KOPT-K1 (cell line): ENCODE measurements around the gene MCOLN3.

Source experiments
- H3K27ac ChIP-seq: fragments of 200-600 bp; sonication (generic); 2 replicates; pipeline ENCODE4 v1.5.1; 2016; ENCODE audit warnings: antibody characterized with exemption, mild to moderate bottlenecking, low read depth, low read length; ENCODE audit not compliant: poor library complexity, severe bottlenecking
- H3K36me3 ChIP-seq: fragments of 200-600 bp; sonication (generic); 2 replicates; pipeline ENCODE4 v1.5.1; 2017; ENCODE audit warnings: antibody characterized with exemption, mild to moderate bottlenecking, low read length, moderate library complexity; ENCODE audit not compliant: insufficient read depth
- H3K9me3 ChIP-seq: fragments of 200-600 bp; sonication (generic); 2 replicates; pipeline ENCODE4 v1.5.1; 2017; ENCODE audit warnings: antibody characterized with exemption, low read length, mild to moderate bottlenecking; ENCODE audit not compliant: insufficient read depth, poor library complexity, severe bottlenecking

MCOLN3 gene

DNA sequence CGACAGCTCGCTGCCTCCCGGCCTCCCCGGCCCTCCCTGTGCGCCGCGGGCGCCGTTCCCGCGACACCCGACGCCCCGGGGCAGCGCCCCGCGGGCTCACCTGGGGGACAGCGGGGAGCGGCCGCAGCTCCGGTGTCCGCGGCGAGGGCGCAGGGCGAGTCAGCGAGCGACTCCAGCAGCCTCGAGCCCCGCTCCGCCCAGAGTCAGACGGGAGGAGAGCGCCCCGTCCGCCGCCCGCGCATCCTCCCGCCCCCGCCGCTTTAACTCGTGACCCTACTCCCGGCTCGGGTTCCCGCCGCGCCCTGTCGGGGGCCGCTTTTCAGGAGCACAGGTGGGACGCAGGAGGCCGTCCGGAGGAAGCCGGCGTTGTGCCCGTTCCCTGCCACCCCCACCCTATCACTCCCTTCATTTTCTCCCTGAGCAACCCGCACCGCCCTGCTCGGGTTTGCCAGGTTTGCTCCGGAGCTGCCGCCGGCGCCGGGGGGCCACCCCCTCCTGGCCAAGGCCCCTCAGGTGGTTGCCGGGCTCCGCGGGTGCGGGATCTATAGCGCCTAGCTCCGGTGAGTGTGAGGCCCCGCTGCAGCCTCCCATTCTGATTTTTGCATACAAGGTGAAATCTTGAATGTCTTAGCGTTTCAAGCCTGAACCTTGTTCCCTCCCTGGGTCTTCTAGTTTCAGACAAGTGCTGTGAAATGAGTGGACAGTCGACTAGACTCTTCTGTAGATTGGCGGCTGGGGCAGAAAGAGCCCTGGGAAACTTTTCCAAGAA, at the start of gene MCOLN3:
Gene MCOLN3 (minus strand): TSS at position 205 of the 769 bp plus-strand sequence. CDS start 3,140 bp downstream, outside the sequence.
- H3K9me3 ChIP-seq, result peaks cover 12% of the 10 kb centered on the region
- no peak within 1 kb of the TSS for H3K27ac ChIP-seq
- no peaks in the 10 kb centered on the region for H3K36me3 ChIP-seq

DNA sequence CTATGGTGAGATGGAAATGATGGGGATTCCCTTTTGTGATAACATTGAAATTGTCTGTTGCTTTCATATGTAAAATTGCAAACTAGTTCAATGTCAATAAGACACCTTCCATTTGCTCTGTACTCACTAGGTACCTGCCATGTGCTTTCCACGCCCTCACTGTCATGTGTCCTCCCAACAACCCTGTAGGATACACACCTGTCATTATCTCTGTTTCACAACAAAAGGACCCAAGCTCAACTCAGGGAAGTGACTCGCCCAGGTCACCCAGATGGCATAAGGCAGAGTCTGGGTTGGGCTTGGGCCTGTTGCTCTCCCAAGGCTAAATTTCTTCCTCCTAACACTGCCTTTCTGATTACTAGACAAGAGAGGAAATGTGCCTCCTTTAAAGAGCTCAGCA, 45.3 kb upstream of the MCOLN3 start:
- no peaks in the 10 kb centered on the region for H3K9me3 ChIP-seq
- no peak overlapping the region for H3K27ac ChIP-seq
- no peaks in the 10 kb centered on the region for H3K36me3 ChIP-seq

DNA sequence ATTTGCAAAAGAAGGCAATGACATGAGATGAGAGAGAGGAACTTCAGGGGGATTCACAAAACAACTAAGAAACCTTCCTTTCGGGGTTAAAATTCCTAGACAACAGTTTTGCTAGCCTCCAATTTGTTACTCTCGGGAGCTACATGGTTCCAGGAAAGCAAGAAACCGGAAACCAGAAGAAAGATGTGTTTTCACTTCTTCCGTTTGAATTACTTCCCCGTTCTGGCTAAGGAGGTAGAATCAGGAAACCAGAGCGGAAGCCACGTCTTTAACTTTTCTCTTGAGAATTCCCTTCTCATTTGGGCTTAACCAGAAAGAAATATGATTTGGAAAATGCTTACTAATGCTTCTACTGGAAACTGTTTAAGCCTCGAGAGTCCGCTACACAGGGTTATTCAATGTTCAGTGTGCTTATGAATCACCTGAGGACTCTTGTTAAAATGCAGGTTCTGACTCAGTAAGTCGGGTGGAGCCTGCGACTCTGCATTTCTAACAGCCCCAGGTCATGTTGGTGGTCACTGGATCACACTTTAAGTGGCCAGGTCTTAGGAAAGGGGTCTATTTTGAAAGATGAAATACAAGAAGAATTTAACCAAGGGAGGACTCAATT, 43.5 kb upstream of the MCOLN3 start:
- H3K9me3 ChIP-seq, result no peaks in the 10 kb centered on the region
- no peaks in the 10 kb centered on the region for H3K36me3 ChIP-seq
- no peak overlapping the region for H3K27ac ChIP-seq

DNA sequence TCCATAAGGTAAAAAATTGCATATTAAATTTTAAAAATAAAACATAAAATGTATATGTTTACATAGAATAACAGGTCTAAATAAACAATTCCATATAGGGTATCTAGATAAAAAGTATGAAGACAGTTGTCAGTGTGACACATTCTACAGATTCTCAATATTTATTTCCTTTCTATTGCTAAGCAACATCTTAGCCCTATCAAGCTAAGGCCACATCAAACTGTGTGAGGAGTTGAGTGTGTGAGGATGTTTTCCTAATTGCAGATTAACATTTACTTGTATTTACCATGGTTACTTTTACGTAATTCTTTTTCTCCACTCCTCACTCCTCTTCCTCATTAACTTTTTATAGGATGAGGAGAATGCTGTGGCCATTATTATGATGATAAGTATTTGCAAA, 41.9 kb upstream of the MCOLN3 start:
- Histone ChIP-seq H3K36me3 (no peaks in the 10 kb centered on the region), H3K27ac (no peak overlapping the region), H3K9me3 (no peaks in the 10 kb centered on the region)

DNA sequence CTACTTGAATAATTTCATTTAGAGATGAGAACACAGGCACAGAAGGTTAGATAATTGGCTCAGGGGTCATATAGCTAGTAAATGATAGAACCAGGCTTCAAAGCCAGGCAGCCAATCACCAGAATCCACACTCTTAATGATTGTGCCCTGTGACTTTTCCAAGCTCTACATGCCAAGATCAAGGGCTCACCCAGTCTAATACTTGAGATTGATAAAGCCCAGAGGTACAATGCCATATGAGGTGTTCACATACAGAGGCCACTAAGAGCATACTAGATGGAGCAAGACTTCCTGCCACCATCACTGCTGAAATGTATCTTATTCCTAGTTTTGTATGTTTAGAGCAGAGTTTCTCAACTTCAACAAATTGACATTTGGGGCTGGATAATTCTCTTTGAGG, 40.9 kb upstream of the MCOLN3 start:
- no peak overlapping the region for H3K27ac ChIP-seq
- H3K36me3 ChIP-seq, result no peaks in the 10 kb centered on the region
- no peaks in the 10 kb centered on the region for H3K9me3 ChIP-seq

GRCh38 chr1:85088408-85088784, 40.1 kb upstream of the MCOLN3 start:
- H3K9me3 ChIP-seq, result no peaks in the 10 kb centered on the region
- H3K27ac ChIP-seq, result no peak overlapping the region
- H3K36me3 ChIP-seq, result no peaks in the 10 kb centered on the region

DNA sequence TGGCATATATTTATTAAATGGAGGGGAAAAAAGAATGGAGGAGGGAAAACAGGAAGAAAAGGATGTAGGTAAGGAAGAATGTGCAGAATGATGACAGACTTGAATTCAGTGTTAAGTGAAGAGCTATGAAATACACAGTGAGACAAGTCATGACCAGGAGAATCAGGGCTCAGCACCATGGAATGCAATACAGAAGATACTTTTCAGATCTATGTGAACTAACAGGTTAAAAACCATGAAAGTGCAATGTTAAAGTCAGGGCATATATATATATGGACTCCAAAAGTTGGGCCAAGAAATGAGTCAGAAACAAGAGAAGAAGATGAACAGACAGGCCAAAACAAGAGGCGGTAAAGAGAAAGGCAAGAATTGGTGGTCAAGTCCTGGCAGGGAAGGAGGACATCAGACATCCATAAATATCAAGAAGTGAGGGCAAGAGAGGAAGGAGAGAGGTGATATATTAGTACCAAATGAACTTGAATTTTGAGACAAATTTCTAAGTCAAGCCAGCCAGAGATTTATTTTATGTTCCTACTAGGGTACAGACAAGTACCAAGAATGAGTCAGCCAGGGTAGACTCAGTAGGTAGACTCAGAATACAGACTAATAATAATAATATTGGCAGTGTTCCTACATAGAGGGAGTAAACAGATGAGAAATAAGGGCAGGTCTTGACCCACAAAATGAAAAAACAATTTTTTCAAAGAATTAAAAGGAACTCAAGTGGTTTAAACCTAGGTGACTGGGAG, 39.5 kb upstream of the MCOLN3 start:
- no peaks in the 10 kb centered on the region for H3K9me3 ChIP-seq
- no peaks in the 10 kb centered on the region for H3K36me3 ChIP-seq
- no peak overlapping the region for H3K27ac ChIP-seq

- Histone ChIP-seq H3K9me3 (no peaks in the 10 kb centered on the region), H3K36me3 (no peaks in the 10 kb centered on the region), H3K27ac (no peak overlapping the region)
Observed at GRCh38 chr1:85085417-85085816, 37.1 kb upstream of the MCOLN3 start.

DNA sequence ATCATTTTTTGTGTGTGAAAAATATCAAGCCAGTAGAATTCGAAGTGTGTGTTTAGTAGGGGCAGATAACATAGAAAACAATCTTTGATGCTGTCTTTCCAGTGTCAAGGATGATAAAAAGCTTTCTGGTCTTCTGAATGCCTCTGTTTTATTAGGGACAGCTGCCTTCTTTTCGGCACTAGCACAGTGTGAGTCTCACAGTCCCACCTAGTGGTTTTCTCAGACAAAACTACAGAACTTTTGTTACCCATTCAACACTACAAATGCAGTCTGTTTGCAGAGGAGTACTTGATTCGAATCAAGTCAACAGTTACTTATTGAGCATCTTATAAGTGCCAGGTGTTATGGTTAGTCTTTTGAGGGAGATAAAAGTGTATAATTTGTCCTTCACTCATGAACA, 30.6 kb upstream of the MCOLN3 start:
- Histone ChIP-seq H3K9me3 (peaks cover 7% of the 10 kb centered on the region), H3K27ac (no peak overlapping the region), H3K36me3 (no peaks in the 10 kb centered on the region)

GRCh38 chr1:85074365-85074964, 26.2 kb upstream of the MCOLN3 start:
- Histone ChIP-seq H3K9me3 (peaks cover 7% of the 10 kb centered on the region), H3K27ac (no peak overlapping the region), H3K36me3 (no peaks in the 10 kb centered on the region)

DNA sequence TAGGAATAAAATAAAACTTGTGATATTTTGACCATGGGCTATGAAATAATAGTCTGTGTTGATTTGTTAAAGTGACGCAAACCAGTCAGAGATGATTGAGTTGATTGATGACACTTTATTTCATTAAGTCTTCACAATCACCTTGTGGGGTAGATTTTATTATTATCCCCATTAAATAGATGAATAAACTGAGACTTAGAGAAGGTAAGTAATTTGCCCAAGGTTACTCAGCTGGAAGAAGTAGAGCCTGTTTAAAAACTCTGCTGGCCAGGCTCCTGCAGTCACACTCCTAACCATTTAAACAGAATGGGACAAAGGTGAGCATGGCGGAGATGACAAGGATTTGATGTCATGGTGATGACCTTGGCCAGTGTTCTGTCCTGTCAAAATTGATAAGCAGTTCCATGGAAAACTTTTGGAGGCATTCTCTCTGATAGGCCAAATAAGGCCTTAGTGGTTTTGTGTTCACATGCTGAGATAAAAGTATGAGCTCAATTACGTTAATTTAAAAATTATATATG, 22.7 kb upstream of the MCOLN3 start:
- H3K36me3 ChIP-seq, result no peaks in the 10 kb centered on the region
- no peak overlapping the region for H3K27ac ChIP-seq

GRCh38 chr1:85068846-85069245, 20.5 kb upstream of the MCOLN3 start:
- Histone ChIP-seq H3K36me3 (no peaks in the 10 kb centered on the region), H3K27ac (no peak overlapping the region), H3K9me3 (no peaks in the 10 kb centered on the region)

More for the DNA sequence above, 22.7 kb upstream of the MCOLN3 start:
- H3K9me3 ChIP-seq, result no peaks in the 10 kb centered on the region

GRCh38 chr1:85065550-85065949, 17.2 kb upstream of the MCOLN3 start:
- Histone ChIP-seq H3K27ac (no peak overlapping the region), H3K9me3 (no peaks in the 10 kb centered on the region), H3K36me3 (no peaks in the 10 kb centered on the region)

DNA sequence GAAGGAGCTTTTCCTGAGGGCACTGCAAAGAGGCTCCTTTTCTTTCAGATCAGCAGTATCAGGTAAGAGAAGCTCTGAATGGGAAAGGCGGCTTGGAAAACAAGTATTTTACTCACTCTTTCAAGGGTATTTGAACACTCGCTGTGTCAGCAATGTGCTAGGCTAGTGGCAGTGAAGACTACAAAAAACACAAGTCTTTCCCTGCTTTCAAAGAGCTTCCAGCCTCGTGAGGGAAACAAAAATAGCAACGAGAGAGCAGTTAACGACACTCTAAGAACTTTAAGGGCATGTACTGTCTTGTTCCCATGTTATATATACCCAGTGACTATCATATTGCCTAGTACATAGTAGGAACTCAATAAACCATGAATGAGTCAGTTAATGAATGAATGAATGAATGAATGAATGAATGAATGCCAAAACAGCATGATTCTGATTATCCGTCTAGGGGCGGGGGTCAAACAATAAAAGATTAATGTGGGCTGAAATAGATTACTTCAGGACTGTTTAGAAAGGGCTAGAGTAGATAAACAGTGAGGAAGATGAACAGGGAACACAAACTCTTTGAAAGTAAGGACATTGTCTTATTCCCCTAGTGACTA, 14.2 kb upstream of the MCOLN3 start:
- Histone ChIP-seq H3K36me3 (no peaks in the 10 kb centered on the region), H3K27ac (no peak overlapping the region), H3K9me3 (no peaks in the 10 kb centered on the region)
